WTC11 (cell line): ENCODE measurements around the gene ATP5MC3. TPM values are rescaled to one million over a fixed set of nuclear protein-coding genes. Genes with fewer than 3 reads are reported as not detected.

Experiments used
- CREB1 ChIP-seq: sonication (generic); formaldehyde crosslinking; IDR thresholded peaks from 2 replicates; pipeline ENCODE4 v1.8.0; 2023; ENCODE audit warnings: mild to moderate bottlenecking, missing genetic modification reagents
- ETV6 ChIP-seq: sonication (generic); formaldehyde crosslinking; IDR thresholded peaks from 2 replicates; pipeline ENCODE4 v1.8.1; 2022; ENCODE audit warnings: mild to moderate bottlenecking, missing genetic modification reagents
- FOXJ3 ChIP-seq: sonication (generic); formaldehyde crosslinking; IDR thresholded peaks from 2 replicates; pipeline ENCODE4 v1.9.0; 2021; ENCODE audit warnings: missing genetic modification reagents, mild to moderate bottlenecking, borderline replicate concordance
- FOXK1 ChIP-seq: sonication (generic); formaldehyde crosslinking; IDR thresholded peaks from 2 replicates; pipeline ENCODE4 v1.8.0; 2022; ENCODE audit warnings: mild to moderate bottlenecking, moderate library complexity, missing genetic modification reagents
- FOXP1 ChIP-seq: sonication (generic); formaldehyde crosslinking; IDR thresholded peaks from 2 replicates; pipeline ENCODE4 v1.8.0; 2022; ENCODE audit warnings: missing genetic modification reagents, mild to moderate bottlenecking, moderate library complexity, borderline replicate concordance
- GABPB1 ChIP-seq: sonication (generic); formaldehyde crosslinking; IDR thresholded peaks from 2 replicates; pipeline ENCODE4 v1.8.1; 2023; ENCODE audit warnings: mild to moderate bottlenecking, missing genetic modification reagents
- MYBL2 ChIP-seq: sonication (generic); formaldehyde crosslinking; IDR thresholded peaks from 2 replicates; pipeline ENCODE4 v1.8.1; 2023; ENCODE audit warnings: mild to moderate bottlenecking, moderate library complexity, missing genetic modification reagents
- SP1 ChIP-seq: sonication (generic); formaldehyde crosslinking; conservative IDR thresholded peaks from 2 replicates; pipeline ENCODE4 v1.8.1; 2022; ENCODE audit warnings: missing genetic modification reagents
- ZBTB21 ChIP-seq: sonication (generic); formaldehyde crosslinking; IDR thresholded peaks from 2 replicates; pipeline ENCODE4 v1.8.1; 2023; ENCODE audit warnings: mild to moderate bottlenecking, missing genetic modification reagents, borderline replicate concordance
- ZNF138 ChIP-seq: sonication (generic); formaldehyde crosslinking; conservative IDR thresholded peaks from 2 replicates; pipeline ENCODE4 v1.8.1; 2022; ENCODE audit warnings: mild to moderate bottlenecking, moderate library complexity, missing genetic modification reagents
- ZNF232 ChIP-seq: sonication (generic); formaldehyde crosslinking; IDR thresholded peaks from 2 replicates; pipeline ENCODE4 v1.8.0; 2022; ENCODE audit warnings: mild to moderate bottlenecking, missing genetic modification reagents
- ZNF317 ChIP-seq: sonication (generic); formaldehyde crosslinking; IDR thresholded peaks from 2 replicates; pipeline ENCODE4 v1.8.1; 2023; ENCODE audit warnings: low read depth, mild to moderate bottlenecking, moderate library complexity, missing genetic modification reagents, borderline replicate concordance
- ZNF416 ChIP-seq: fragments of 250-450 bp; sonication (Bioruptor Pico); IDR thresholded peaks from 2 replicates; pipeline ENCODE4 v1.9.0; 2021; ENCODE audit warnings: mild to moderate bottlenecking, inconsistent platforms
- total RNA-seq: library from RNA; stranded (reverse); gene quantifications from 3 replicates; pipeline ENCODE4 v1.2.3, GENCODE V29; 2021
- TF ChIP-seq, protein P1 (sequence below): fragments of 250-450 bp; sonication (Bioruptor Pico); IDR thresholded peaks from 2 replicates; pipeline ENCODE4 v1.9.0; 2021; ENCODE audit warnings: mild to moderate bottlenecking
- TF ChIP-seq, protein P2 (sequence below): fragments of 250-450 bp; sonication (Bioruptor Pico); IDR thresholded peaks from 2 replicates; pipeline ENCODE4 v1.8.0; 2021; ENCODE audit warnings: mild to moderate bottlenecking
- TF ChIP-seq, protein P3 (sequence below): sonication (generic); formaldehyde crosslinking; IDR thresholded peaks from 2 replicates; pipeline ENCODE4 v1.8.1; 2022; ENCODE audit warnings: mild to moderate bottlenecking, moderate library complexity, missing genetic modification reagents
- TF ChIP-seq, protein P4 (sequence below): sonication (generic); formaldehyde crosslinking; IDR thresholded peaks from 2 replicates; pipeline ENCODE4 v1.8.0; 2022; ENCODE audit warnings: mild to moderate bottlenecking, missing genetic modification reagents
- TF ChIP-seq, protein P5 (sequence below): sonication (generic); formaldehyde crosslinking; IDR thresholded peaks from 2 replicates; pipeline ENCODE4 v1.8.0; 2023; ENCODE audit warnings: missing genetic modification reagents
- TF ChIP-seq, protein P6 (sequence below): sonication (generic); formaldehyde crosslinking; IDR thresholded peaks from 2 replicates; pipeline ENCODE4 v1.8.0; 2023; ENCODE audit warnings: mild to moderate bottlenecking, missing genetic modification reagents
- TF ChIP-seq, protein P7 (sequence below): fragments of 250-450 bp; sonication (Bioruptor Pico); IDR thresholded peaks from 2 replicates; pipeline ENCODE4 v2.1.2; 2022; ENCODE audit warnings: mild to moderate bottlenecking, moderate library complexity
- TF ChIP-seq, protein P8 (sequence below): fragments of 250-450 bp; sonication (Bioruptor Pico); conservative IDR thresholded peaks from 2 replicates; pipeline ENCODE4 v1.9.0; 2021; ENCODE audit warnings: mild to moderate bottlenecking

ATP5MC3 gene
- total RNA-seq, 1 experiment from 2014 or later, result 370 TPM

DNA sequence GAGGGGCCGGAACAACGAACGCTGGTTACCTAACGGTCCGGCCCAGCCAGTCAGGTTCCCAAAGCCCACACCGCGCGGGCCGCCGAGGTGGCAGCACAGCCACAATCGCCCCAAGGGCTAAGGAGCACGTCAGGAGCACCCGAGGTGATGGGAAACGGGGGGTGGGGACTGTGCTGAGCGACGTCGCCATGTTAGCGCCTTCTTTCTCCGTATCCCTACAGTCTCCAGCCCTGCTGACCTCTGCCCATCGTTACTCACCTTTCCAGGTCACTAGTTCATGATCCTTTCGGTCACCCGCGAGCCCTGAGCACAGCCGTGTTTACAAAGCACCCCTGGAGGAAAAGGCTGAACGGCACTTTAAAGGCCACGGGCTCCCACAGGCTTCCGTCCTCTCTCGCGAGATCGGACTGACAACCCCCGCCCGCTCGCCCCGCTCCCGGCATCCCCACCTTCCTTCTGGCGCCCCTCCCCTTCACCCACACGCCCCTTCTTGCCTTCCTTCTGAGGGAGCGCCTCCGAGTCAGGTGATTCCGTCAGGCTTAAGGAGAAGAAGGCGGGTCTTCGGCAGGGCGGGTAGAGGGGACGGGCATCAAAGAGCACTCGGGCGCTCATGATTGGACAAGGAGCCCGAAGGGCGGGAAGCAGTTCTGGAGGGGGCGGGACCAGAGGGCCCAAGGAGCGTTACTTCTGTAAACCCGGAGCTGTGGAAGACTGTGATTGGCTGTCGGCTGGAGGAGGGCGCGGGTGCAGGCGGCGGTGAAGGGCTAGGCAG, 13.5 kb downstream of the ATP5MC3 start, which contains the start of gene ATF2 (continued):
- TF ChIP-seq FOXJ3 (CRISPR knock-in tag) (no peak), MYBL2 (peak; percentile 95), SP1 (peak; percentile 61), CREB1 (CRISPR knock-in tag) (peak; percentile 6; the same call in 1 of the 2 replicates), GABPB1 (CRISPR knock-in tag) (0 out of 2 replicates have a peak, but pooled peaks have one; percentile 4), ZNF138 (no peak), FOXP1 (CRISPR knock-in tag) (peak; percentile 88), FOXK1 (peak; percentile 9), ZNF416 (CRISPR knock-in tag) (no peak), ZNF317 (CRISPR knock-in tag) (no peak), ZBTB21 (CRISPR knock-in tag) (no peak), ETV6 (peak; percentile 61), ZNF232 (CRISPR knock-in tag) (no peak)
- TF ChIP-seq, protein P1, sequence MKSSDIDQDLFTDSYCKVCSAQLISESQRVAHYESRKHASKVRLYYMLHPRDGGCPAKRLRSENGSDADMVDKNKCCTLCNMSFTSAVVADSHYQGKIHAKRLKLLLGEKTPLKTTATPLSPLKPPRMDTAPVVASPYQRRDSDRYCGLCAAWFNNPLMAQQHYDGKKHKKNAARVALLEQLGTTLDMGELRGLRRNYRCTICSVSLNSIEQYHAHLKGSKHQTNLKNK (CRISPR knock-in tag), result no peak
- TF ChIP-seq, protein P2, sequence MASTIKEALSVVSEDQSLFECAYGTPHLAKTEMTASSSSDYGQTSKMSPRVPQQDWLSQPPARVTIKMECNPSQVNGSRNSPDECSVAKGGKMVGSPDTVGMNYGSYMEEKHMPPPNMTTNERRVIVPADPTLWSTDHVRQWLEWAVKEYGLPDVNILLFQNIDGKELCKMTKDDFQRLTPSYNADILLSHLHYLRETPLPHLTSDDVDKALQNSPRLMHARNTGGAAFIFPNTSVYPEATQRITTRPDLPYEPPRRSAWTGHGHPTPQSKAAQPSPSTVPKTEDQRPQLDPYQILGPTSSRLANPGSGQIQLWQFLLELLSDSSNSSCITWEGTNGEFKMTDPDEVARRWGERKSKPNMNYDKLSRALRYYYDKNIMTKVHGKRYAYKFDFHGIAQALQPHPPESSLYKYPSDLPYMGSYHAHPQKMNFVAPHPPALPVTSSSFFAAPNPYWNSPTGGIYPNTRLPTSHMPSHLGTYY (CRISPR knock-in tag), result no peak
- TF ChIP-seq, protein P3, sequence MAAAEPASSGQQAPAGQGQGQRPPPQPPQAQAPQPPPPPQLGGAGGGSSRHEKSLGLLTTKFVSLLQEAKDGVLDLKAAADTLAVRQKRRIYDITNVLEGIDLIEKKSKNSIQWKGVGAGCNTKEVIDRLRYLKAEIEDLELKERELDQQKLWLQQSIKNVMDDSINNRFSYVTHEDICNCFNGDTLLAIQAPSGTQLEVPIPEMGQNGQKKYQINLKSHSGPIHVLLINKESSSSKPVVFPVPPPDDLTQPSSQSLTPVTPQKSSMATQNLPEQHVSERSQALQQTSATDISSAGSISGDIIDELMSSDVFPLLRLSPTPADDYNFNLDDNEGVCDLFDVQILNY (CRISPR knock-in tag), result peak; percentile 85
- TF ChIP-seq, protein P4, sequence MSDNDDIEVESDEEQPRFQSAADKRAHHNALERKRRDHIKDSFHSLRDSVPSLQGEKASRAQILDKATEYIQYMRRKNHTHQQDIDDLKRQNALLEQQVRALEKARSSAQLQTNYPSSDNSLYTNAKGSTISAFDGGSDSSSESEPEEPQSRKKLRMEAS (CRISPR knock-in tag), result 0 out of 2 replicates have a peak, but pooled peaks have one; percentile 0
- TF ChIP-seq, protein P5, sequence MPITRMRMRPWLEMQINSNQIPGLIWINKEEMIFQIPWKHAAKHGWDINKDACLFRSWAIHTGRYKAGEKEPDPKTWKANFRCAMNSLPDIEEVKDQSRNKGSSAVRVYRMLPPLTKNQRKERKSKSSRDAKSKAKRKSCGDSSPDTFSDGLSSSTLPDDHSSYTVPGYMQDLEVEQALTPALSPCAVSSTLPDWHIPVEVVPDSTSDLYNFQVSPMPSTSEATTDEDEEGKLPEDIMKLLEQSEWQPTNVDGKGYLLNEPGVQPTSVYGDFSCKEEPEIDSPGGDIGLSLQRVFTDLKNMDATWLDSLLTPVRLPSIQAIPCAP (CRISPR knock-in tag), result 0 out of 2 replicates have a peak, but pooled peaks have one; percentile 36
- TF ChIP-seq, protein P6, sequence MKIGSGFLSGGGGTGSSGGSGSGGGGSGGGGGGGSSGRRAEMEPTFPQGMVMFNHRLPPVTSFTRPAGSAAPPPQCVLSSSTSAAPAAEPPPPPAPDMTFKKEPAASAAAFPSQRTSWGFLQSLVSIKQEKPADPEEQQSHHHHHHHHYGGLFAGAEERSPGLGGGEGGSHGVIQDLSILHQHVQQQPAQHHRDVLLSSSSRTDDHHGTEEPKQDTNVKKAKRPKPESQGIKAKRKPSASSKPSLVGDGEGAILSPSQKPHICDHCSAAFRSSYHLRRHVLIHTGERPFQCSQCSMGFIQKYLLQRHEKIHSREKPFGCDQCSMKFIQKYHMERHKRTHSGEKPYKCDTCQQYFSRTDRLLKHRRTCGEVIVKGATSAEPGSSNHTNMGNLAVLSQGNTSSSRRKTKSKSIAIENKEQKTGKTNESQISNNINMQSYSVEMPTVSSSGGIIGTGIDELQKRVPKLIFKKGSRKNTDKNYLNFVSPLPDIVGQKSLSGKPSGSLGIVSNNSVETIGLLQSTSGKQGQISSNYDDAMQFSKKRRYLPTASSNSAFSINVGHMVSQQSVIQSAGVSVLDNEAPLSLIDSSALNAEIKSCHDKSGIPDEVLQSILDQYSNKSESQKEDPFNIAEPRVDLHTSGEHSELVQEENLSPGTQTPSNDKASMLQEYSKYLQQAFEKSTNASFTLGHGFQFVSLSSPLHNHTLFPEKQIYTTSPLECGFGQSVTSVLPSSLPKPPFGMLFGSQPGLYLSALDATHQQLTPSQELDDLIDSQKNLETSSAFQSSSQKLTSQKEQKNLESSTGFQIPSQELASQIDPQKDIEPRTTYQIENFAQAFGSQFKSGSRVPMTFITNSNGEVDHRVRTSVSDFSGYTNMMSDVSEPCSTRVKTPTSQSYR (CRISPR knock-in tag), result no peak
- TF ChIP-seq, protein P7, sequence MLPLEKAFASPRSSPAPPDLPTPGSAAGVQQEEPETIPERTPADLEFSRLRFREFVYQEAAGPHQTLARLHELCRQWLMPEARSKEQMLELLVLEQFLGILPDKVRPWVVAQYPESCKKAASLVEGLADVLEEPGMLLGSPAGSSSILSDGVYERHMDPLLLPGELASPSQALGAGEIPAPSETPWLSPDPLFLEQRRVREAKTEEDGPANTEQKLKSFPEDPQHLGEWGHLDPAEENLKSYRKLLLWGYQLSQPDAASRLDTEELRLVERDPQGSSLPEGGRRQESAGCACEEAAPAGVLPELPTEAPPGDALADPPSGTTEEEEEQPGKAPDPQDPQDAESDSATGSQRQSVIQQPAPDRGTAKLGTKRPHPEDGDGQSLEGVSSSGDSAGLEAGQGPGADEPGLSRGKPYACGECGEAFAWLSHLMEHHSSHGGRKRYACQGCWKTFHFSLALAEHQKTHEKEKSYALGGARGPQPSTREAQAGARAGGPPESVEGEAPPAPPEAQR (CRISPR knock-in tag), result no peak
- TF ChIP-seq, protein P8, sequence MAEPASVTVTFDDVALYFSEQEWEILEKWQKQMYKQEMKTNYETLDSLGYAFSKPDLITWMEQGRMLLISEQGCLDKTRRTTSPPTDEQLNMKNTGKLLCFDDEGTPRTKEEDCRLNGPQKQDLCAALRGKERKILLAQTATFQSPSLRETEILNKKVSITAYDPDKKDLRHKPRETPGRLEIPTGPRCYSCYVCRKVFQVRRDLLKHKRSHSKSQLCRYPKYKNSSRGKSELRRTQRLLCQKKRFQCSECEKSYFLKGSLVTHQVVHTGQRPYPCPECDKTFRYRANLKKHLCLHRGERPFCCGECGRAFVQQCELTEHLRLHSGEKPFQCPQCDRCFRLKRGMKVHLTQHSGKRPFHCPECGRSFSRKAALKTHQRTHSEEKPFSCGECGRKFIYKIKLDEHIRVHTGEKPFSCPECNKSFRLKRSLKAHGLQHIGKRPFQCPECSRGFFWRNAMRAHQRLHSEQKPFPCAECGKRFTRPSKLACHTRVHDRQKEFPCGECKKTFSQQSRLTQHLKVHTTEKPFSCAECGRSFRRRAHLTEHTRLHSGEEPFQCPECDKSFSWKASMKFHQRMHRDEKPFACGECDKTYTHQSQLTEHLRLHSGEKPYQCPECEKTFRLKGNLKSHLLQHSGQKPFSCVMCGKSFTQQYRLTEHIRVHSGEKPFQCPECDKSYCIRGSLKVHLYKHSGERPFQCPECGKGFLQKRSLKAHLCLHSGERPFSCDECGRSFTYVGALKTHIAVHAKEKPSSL, result no peak
